Measurements from ENCODE around the gene PA2G4.
"Not testable (repeated sequence)": the region's sequence is repeated elsewhere in the genome, so short reads cannot be mapped to it uniquely, and the experiment has no call there.

PA2G4 gene

DNA sequence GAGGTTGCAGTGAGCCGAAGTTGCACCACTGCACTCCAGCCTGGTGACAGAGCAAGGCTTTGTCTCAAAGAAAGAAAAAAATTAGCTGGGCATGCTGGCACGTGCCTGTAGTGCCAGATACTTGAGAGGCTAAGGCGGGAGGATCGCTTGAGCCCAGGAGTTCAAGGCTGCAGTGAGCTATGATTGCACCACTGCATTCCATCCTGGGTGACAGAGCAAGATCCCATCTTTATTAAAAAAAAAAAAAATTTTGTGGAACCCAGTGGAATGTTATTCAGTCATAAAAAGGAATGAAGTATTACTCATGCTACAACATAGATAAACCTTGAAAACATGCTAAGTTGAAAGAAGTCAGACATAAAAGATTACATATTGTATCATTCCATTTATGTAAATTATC is 32.7 kb upstream of the PA2G4 start:
- no peak for TF ChIP-seq EZH2phosphoT487 (IDR thresholded peaks at IDR 0.05; ENCODE audit: borderline replicate concordance, low read length)
- TF ChIP-seq, protein P1, sequence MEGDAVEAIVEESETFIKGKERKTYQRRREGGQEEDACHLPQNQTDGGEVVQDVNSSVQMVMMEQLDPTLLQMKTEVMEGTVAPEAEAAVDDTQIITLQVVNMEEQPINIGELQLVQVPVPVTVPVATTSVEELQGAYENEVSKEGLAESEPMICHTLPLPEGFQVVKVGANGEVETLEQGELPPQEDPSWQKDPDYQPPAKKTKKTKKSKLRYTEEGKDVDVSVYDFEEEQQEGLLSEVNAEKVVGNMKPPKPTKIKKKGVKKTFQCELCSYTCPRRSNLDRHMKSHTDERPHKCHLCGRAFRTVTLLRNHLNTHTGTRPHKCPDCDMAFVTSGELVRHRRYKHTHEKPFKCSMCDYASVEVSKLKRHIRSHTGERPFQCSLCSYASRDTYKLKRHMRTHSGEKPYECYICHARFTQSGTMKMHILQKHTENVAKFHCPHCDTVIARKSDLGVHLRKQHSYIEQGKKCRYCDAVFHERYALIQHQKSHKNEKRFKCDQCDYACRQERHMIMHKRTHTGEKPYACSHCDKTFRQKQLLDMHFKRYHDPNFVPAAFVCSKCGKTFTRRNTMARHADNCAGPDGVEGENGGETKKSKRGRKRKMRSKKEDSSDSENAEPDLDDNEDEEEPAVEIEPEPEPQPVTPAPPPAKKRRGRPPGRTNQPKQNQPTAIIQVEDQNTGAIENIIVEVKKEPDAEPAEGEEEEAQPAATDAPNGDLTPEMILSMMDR (IDR thresholded peaks at IDR 0.05; ENCODE audit: low read depth, low read length, poor library complexity, severe bottlenecking): no peak
- Histone ChIP-seq H3K9me3 (ENCODE audit: control insufficient read depth, insufficient read depth, low read length) (no peaks in the 10 kb centered on the region), H3K79me2 (ENCODE audit: control insufficient read depth, low read length) (no peaks in the 10 kb centered on the region), H3K27ac (ENCODE audit: low read depth, low read length) (no peak overlapping the region), H3K4me2 (ENCODE audit: low read length) (no peak overlapping the region), H3K4me1 (ENCODE audit: control insufficient read depth, low read length) (no peaks in the 10 kb centered on the region), H3F3A (ENCODE audit: control insufficient read depth, insufficient read depth) (no peaks in the 10 kb centered on the region), H3K36me3 (ENCODE audit: control insufficient read depth, low read length) (no peaks in the 10 kb centered on the region), H3K27me3 (ENCODE audit: control insufficient read depth, low read length) (no peaks in the 10 kb centered on the region), H3K4me3 (ENCODE audit: low read length) (no peak overlapping the region), H4K20me1 (ENCODE audit: control insufficient read depth, insufficient read depth, low read depth, low read length) (no peaks in the 10 kb centered on the region), H3K9me2 (replicated peaks; ENCODE audit: control insufficient read depth, low read length) (no peaks in the 10 kb centered on the region)

DNA sequence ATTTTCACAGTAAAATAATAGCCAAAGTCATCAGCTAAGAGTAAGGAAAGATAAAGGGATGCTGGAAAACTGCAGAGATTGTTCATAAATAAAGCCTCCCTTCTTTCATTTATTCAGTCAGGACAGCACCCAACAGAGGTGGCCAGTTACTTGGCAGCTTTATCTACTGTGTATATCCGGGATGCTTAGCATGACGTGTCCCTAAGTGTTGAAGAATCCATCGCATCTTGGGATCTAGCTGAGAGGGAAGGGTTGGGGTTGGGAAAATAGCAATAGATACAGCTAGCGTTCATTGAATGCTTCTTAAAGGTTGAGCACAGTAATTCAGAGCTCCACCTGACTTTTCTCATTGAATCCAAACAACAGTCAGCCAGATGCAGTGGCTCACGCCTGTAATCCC is 30.0 kb upstream of the PA2G4 start:
- H3F3A ChIP-seq (ENCODE audit: control insufficient read depth, insufficient read depth): no peaks in the 10 kb centered on the region

DNA sequence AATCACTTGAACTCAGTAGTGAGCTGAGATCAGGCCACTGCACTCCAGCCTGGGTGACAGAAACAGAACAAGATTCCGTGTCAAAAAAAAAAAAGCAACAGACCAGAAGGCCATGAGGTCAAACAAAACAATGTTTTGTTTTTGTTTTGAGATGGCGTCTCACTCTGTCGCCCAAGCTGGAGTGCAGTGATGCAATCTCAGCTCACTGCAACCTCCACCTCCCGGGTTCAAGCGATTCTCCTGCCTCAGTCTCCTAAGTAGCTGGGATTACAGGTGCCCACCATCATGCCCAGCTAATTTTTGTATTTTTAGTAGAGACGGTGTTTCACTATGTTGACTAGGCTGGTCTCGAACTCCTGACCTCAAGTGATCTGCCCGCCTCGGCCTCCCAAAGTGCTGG is 26.4 kb upstream of the PA2G4 start:
- H4K20me1 ChIP-seq (ENCODE audit: control insufficient read depth, insufficient read depth, low read depth, low read length); H3K4me3 ChIP-seq (ENCODE audit: low read length); H3K27ac ChIP-seq (ENCODE audit: low read depth, low read length); H3K79me2 ChIP-seq (ENCODE audit: control insufficient read depth, low read length); H3F3A ChIP-seq (ENCODE audit: control insufficient read depth, insufficient read depth); H3K36me3 ChIP-seq (ENCODE audit: control insufficient read depth, low read length); H3K4me2 ChIP-seq (ENCODE audit: low read length); H3K9me3 ChIP-seq (ENCODE audit: control insufficient read depth, insufficient read depth, low read length); H3K9me2 ChIP-seq (replicated peaks; ENCODE audit: control insufficient read depth, low read length): not testable (repeated sequence)
- H3K27me3 ChIP-seq (ENCODE audit: control insufficient read depth, low read length): peaks cover 26% of the 10 kb centered on the region
- H3K4me1 ChIP-seq (ENCODE audit: control insufficient read depth, low read length): peaks cover 10% of the 10 kb centered on the region

More for the DNA sequence above, 30.0 kb upstream of the PA2G4 start:
- Histone ChIP-seq H3K4me1 (ENCODE audit: control insufficient read depth, low read length) (peaks cover under 1% of the 10 kb centered on the region; the same call in 1 of the 2 replicates), H3K9me3 (ENCODE audit: control insufficient read depth, insufficient read depth, low read length) (no peaks in the 10 kb centered on the region), H3K9me2 (replicated peaks; ENCODE audit: control insufficient read depth, low read length) (no peaks in the 10 kb centered on the region), H3K79me2 (ENCODE audit: control insufficient read depth, low read length) (no peaks in the 10 kb centered on the region), H3K4me3 (ENCODE audit: low read length) (no peak overlapping the region), H3K4me2 (ENCODE audit: low read length) (no peak overlapping the region), H4K20me1 (ENCODE audit: control insufficient read depth, insufficient read depth, low read depth, low read length) (no peaks in the 10 kb centered on the region), H3K27ac (ENCODE audit: low read depth, low read length) (no peak overlapping the region), H3K27me3 (ENCODE audit: control insufficient read depth, low read length) (no peaks in the 10 kb centered on the region), H3K36me3 (ENCODE audit: control insufficient read depth, low read length) (no peaks in the 10 kb centered on the region)
- TF ChIP-seq, protein P1 (IDR thresholded peaks at IDR 0.05; ENCODE audit: low read depth, low read length, poor library complexity, severe bottlenecking): no peak
- no peak for TF ChIP-seq EZH2phosphoT487 (IDR thresholded peaks at IDR 0.05; ENCODE audit: borderline replicate concordance, low read length)

DNA sequence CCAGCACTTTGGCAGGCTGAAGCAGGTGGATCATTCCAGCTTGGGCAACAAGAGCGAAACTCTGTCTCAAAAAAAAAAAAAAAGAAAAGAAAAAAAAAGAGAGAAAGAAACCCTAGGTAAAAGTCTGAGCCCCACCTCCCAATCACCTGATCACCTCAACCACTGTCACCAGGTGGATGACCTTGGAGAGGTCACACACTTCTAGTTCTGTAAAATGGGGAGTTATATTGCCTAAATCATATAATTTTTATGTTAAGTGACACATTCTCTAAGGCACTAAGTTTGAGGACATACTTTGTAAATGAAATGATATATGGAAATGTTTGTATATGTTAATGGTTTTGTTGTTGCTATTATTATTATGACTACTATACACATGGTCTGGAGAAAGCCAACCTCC is 25.9 kb upstream of the PA2G4 start:
- Histone ChIP-seq H3K9me2 (replicated peaks; ENCODE audit: control insufficient read depth, low read length) (no peaks in the 10 kb centered on the region), H3K27ac (ENCODE audit: low read depth, low read length) (no peak overlapping the region), H4K20me1 (ENCODE audit: control insufficient read depth, insufficient read depth, low read depth, low read length) (no peaks in the 10 kb centered on the region), H3K9me3 (ENCODE audit: control insufficient read depth, insufficient read depth, low read length) (no peaks in the 10 kb centered on the region), H3K4me1 (ENCODE audit: control insufficient read depth, low read length) (peaks cover 10% of the 10 kb centered on the region), H3K4me3 (ENCODE audit: low read length) (no peak overlapping the region), H3K36me3 (ENCODE audit: control insufficient read depth, low read length) (no peaks in the 10 kb centered on the region), H3F3A (ENCODE audit: control insufficient read depth, insufficient read depth) (no peaks in the 10 kb centered on the region), H3K79me2 (ENCODE audit: control insufficient read depth, low read length) (no peaks in the 10 kb centered on the region), H3K4me2 (ENCODE audit: low read length) (no peak overlapping the region), H3K27me3 (ENCODE audit: control insufficient read depth, low read length) (peaks cover 30% of the 10 kb centered on the region)
- no peak for TF ChIP-seq EZH2phosphoT487 (IDR thresholded peaks at IDR 0.05; ENCODE audit: borderline replicate concordance, low read length)
- TF ChIP-seq, protein P1 (IDR thresholded peaks at IDR 0.05; ENCODE audit: low read depth, low read length, poor library complexity, severe bottlenecking): no peak
